Activated CD4-positive, alpha-beta memory T cell treated with anti-CD3 and anti-CD28 coated beads, Interleukin-2, amount 10 ng/mL, durations not matched to agents 7 days and 5 days (primary cell): Measurements from ENCODE around the gene USP17L25. TPM values are rescaled to one million over a fixed set of nuclear protein-coding genes. Genes with fewer than 3 reads are reported as not detected.
"Not testable (repeated sequence)": the region's sequence is repeated elsewhere in the genome, so short reads cannot be mapped to it uniquely, and the experiment has no call there.

Experiments
- CTCF ChIA-PET: fragments of 350-600 bp; sonication (Branson Sonifier 250); formaldehyde crosslinking; loops from one replicate; lab custom pipeline; 2021; ENCODE audit warnings: antibody characterized with exemption, inconsistent platforms; lab: Charles Lee
- POLR2A ChIA-PET: fragments of 350-600 bp; sonication (Branson Sonifier 250); formaldehyde crosslinking; loops from one replicate; lab custom pipeline; 2021; ENCODE audit warnings: antibody characterized with exemption; lab: Charles Lee
- DNase-seq: peaks from one replicate; pipeline ENCODE4 v3.0.0-alpha.2; 2020
- H3K27ac Mint-ChIP-seq: one replicate; pipeline ENCODE4 v1.8.0; 2021; ENCODE audit warnings: mild to moderate bottlenecking, mixed read lengths
- H3K27me3 Mint-ChIP-seq: one replicate; pipeline ENCODE4 v1.8.0; 2021; ENCODE audit warnings: mixed read lengths
- H3K36me3 Mint-ChIP-seq: one replicate; pipeline ENCODE4 v1.8.0; 2021; ENCODE audit warnings: low read depth, mixed read lengths
- H3K4me1 Mint-ChIP-seq: one replicate; pipeline ENCODE4 v1.8.0; 2021; ENCODE audit warnings: mixed read lengths
- H3K4me3 Mint-ChIP-seq: one replicate; pipeline ENCODE4 v1.8.0; 2021; ENCODE audit warnings: mild to moderate bottlenecking, mixed read lengths
- H3K9me3 Mint-ChIP-seq: one replicate; pipeline ENCODE4 v1.8.0; 2021; ENCODE audit warnings: mixed read lengths
- total RNA-seq, 2 experiments: library from RNA; stranded (reverse); gene quantifications; one replicate each; pipeline ENCODE4 v1.2.3, GENCODE V29; 2021

The USP17L25 gene, protein sequence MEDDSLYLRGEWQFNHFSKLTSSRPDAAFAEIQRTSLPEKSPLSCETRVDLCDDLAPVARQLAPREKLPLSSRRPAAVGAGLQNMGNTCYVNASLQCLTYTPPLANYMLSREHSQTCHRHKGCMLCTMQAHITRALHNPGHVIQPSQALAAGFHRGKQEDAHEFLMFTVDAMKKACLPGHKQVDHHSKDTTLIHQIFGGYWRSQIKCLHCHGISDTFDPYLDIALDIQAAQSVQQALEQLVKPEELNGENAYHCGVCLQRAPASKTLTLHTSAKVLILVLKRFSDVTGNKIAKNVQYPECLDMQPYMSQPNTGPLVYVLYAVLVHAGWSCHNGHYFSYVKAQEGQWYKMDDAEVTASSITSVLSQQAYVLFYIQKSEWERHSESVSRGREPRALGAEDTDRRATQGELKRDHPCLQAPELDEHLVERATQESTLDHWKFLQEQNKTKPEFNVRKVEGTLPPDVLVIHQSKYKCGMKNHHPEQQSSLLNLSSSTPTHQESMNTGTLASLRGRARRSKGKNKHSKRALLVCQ
- not detected for total RNA-seq

- H3K4me1 Mint-ChIP-seq, H3K4me3 Mint-ChIP-seq, H3K27ac Mint-ChIP-seq, POLR2A ChIA-PET, H3K27me3 Mint-ChIP-seq, CTCF ChIA-PET, H3K36me3 Mint-ChIP-seq, H3K9me3 Mint-ChIP-seq, DNase-seq: not testable (repeated sequence)
Observed at GRCh38 chr4:9329611-9330010, at the start of gene USP17L25. Gene USP17L25 (plus strand): TSS chr4:9329911. CDS start chr4:9329911, 0 bp downstream.

DNA sequence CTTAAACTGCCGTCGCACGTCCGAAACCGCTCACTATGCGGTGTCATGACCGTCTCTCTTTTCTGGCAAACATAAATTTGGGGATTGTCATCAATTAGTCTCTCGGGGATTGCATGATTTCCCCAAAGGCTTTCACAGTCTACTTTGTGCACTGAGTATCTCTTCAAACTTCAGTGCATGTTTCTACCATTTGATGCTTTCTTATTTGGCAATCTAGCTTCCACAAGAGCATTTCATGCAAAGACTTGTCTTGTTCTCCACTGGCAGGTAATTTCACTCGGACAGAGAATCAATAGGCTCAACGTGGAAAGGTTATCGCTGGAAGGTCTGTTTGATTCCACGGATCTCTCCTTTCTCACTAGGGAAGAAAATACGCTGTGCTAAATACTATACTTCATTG is 5.5 kb upstream of the USP17L25 start:
- DNase-seq, CTCF ChIA-PET, H3K27me3 Mint-ChIP-seq, H3K27ac Mint-ChIP-seq, POLR2A ChIA-PET, H3K9me3 Mint-ChIP-seq, H3K4me3 Mint-ChIP-seq, H3K4me1 Mint-ChIP-seq, H3K36me3 Mint-ChIP-seq: not testable (repeated sequence)

DNA sequence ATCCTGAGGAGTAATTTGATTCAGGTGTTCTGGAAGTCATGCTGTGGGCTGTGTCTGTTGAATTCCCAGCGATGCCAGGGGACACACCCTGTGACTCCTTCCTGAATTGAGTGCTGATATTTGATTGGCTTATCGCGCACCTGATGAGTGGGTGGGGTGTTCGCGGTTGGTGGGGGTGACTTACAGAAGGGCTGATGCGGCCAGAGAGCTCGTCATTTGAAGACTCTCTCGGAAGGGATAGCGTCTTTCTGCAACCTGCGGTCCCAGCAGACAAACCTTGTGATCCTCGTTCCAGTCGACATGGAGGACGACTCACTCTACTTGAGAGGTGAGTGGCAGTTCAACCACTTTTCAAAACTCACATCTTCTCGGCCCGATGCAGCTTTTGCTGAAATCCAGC is 4.8 kb upstream of the USP17L25 start, which contains the start of gene USP17L24:
Gene USP17L24 (plus strand): TSS at position 301 of the 400 bp plus-strand sequence. CDS start 0 bp downstream, at position 301.
- H3K9me3 Mint-ChIP-seq = not testable (repeated sequence)

DNA sequence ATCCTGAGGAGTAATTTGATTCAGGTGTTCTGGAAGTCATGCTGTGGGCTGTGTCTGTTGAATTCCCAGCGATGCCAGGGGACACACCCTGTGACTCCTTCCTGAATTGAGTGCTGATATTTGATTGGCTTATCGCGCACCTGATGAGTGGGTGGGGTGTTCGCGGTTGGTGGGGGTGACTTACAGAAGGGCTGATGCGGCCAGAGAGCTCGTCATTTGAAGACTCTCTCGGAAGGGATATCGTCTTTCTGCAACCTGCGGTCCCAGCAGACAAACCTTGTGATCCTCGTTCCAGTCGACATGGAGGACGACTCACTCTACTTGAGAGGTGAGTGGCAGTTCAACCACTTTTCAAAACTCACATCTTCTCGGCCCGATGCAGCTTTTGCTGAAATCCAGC is 4.6 kb downstream of the USP17L25 start, which contains the start of gene USP17L26:
Gene USP17L26 (plus strand): TSS at position 301 of the 400 bp plus-strand sequence. CDS start 0 bp downstream, at position 301.
- DNase-seq, H3K27me3 Mint-ChIP-seq, H3K4me3 Mint-ChIP-seq, CTCF ChIA-PET, H3K27ac Mint-ChIP-seq, H3K9me3 Mint-ChIP-seq, H3K36me3 Mint-ChIP-seq, H3K4me1 Mint-ChIP-seq, POLR2A ChIA-PET: not testable (repeated sequence)

More for the DNA sequence above, 4.8 kb upstream of the USP17L25 start, which contains the start of gene USP17L24:
- POLR2A ChIA-PET, CTCF ChIA-PET, H3K36me3 Mint-ChIP-seq, H3K27ac Mint-ChIP-seq, H3K4me3 Mint-ChIP-seq, H3K4me1 Mint-ChIP-seq, DNase-seq, H3K27me3 Mint-ChIP-seq: not testable (repeated sequence)

- DNase-seq, H3K27me3 Mint-ChIP-seq, H3K9me3 Mint-ChIP-seq, H3K36me3 Mint-ChIP-seq, POLR2A ChIA-PET, H3K27ac Mint-ChIP-seq, CTCF ChIA-PET, H3K4me1 Mint-ChIP-seq, H3K4me3 Mint-ChIP-seq: not testable (repeated sequence)
Observed at GRCh38 chr4:9339103-9339502, 9.4 kb downstream of the USP17L25 start, which contains the start of gene USP17L5. Gene USP17L5 (plus strand): TSS chr4:9339403. CDS start chr4:9339403, 0 bp downstream.

DNA sequence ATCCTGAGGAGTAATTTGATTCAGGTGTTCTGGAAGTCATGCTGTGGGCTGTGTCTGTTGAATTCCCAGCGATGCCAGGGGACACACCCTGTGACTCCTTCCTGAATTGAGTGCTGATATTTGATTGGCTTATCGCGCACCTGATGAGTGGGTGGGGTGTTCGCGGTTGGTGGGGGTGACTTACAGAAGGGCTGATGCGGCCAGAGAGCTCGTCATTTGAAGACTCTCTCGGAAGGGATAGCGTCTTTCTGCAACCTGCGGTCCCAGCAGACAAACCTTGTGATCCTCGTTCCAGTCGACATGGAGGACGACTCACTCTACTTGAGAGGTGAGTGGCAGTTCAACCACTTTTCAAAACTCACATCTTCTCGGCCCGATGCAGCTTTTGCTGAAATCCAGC is 14.1 kb downstream of the USP17L25 start, which contains the start of gene USP17L27:
Gene USP17L27 (plus strand): TSS at position 301 of the 400 bp plus-strand sequence. CDS start 0 bp downstream, at position 301.
- CTCF ChIA-PET, H3K27ac Mint-ChIP-seq, H3K27me3 Mint-ChIP-seq, H3K4me1 Mint-ChIP-seq, H3K4me3 Mint-ChIP-seq, H3K36me3 Mint-ChIP-seq, POLR2A ChIA-PET, DNase-seq, H3K9me3 Mint-ChIP-seq: not testable (repeated sequence)

- CTCF ChIA-PET, POLR2A ChIA-PET, H3K27ac Mint-ChIP-seq, H3K9me3 Mint-ChIP-seq, H3K27me3 Mint-ChIP-seq, DNase-seq, H3K36me3 Mint-ChIP-seq, H3K4me3 Mint-ChIP-seq, H3K4me1 Mint-ChIP-seq: not testable (repeated sequence)
Observed at GRCh38 chr4:9348593-9348992, 18.9 kb downstream of the USP17L25 start, which contains the start of gene USP17L28. Gene USP17L28 (plus strand): TSS chr4:9348893. CDS start chr4:9348893, 0 bp downstream.

DNA sequence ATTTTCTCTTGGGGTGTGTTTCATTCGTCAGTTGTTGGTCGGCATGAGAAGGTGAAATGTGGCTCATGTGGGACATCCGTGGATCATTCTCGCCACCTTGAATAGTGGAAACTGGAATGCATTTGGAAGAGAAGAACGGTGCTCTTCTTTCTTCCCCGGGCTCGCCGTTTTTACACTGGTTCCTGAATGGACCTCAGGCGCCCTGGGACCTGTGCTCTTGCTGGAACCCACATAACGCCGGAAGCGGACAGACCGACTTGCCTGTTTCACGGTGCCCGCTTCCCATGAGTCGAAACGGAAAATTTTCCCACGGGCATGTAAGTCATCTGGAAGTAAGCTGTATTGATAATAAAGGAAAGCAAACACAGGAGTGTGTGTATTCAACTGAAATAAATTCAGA is 21.2 kb downstream of the USP17L25 start:
- H3K36me3 Mint-ChIP-seq, POLR2A ChIA-PET, H3K4me3 Mint-ChIP-seq, H3K27me3 Mint-ChIP-seq, DNase-seq, H3K4me1 Mint-ChIP-seq, CTCF ChIA-PET, H3K9me3 Mint-ChIP-seq, H3K27ac Mint-ChIP-seq: not testable (repeated sequence)

- H3K9me3 Mint-ChIP-seq, H3K4me3 Mint-ChIP-seq, H3K27me3 Mint-ChIP-seq, H3K27ac Mint-ChIP-seq, POLR2A ChIA-PET, H3K36me3 Mint-ChIP-seq, CTCF ChIA-PET, H3K4me1 Mint-ChIP-seq, DNase-seq: not testable (repeated sequence)
Observed at GRCh38 chr4:9353338-9353737, 23.6 kb downstream of the USP17L25 start, which contains the start of gene USP17L29. Gene USP17L29 (plus strand): TSS chr4:9353638. CDS start chr4:9353638, 0 bp downstream.

DNA sequence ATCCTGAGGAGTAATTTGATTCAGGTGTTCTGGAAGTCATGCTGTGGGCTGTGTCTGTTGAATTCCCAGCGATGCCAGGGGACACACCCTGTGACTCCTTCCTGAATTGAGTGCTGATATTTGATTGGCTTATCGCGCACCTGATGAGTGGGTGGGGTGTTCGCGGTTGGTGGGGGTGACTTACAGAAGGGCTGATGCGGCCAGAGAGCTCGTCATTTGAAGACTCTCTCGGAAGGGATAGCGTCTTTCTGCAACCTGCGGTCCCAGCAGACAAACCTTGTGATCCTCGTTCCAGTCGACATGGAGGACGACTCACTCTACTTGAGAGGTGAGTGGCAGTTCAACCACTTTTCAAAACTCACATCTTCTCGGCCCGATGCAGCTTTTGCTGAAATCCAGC is 33.1 kb downstream of the USP17L25 start, which contains the start of gene USP17L30:
Gene USP17L30 (plus strand): TSS at position 301 of the 400 bp plus-strand sequence. CDS start 0 bp downstream, at position 301.
- POLR2A ChIA-PET, H3K9me3 Mint-ChIP-seq, H3K36me3 Mint-ChIP-seq, CTCF ChIA-PET, DNase-seq, H3K4me1 Mint-ChIP-seq, H3K27me3 Mint-ChIP-seq, H3K27ac Mint-ChIP-seq, H3K4me3 Mint-ChIP-seq: not testable (repeated sequence)

DNA sequence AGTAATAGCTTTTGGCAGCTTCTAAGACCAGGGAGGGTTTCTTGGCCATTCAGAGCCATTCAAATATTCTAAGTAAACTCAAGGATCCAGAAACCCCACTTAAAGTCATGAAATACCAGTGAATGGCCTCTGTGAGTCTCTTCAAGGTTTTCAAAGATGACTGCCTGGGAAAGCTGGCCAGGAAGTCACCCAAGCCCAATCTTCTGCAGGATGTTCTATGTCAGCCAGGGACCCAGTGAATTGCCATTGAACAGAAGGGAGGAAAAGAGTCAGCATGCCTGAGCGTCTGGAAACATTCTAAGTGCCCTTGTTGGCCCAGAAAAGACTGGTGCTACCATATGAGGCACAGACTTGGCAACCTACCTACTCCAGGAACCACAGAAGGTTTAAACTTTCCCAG is 50.2 kb downstream of the USP17L25 start:
- H3K4me1 Mint-ChIP-seq, DNase-seq, H3K36me3 Mint-ChIP-seq, POLR2A ChIA-PET, H3K27ac Mint-ChIP-seq, CTCF ChIA-PET, H3K4me3 Mint-ChIP-seq, H3K27me3 Mint-ChIP-seq, H3K9me3 Mint-ChIP-seq: not testable (repeated sequence)
